Gastroesophageal sphincter (tissue), 4 donors: Measurements from ENCODE around the gene MRPS25. TPM values are rescaled to one million over a fixed set of nuclear protein-coding genes. Genes with fewer than 3 reads are reported as not detected.

Source experiments
- ATAC-seq: fragments of 150-250 bp; one replicate; pipeline ENCODE4 v1.9.1; 2016; ENCODE audit warnings: mild to moderate bottlenecking, moderate library complexity
- H3K27ac ChIP-seq, 4 donors: fragments of 200-600 bp; sonication (generic) in 3 of 4; 1 replicate in 3 of 4; 2 replicates in 1 of 4; pipeline ENCODE4 v1.5.1; 2016 to 2019
- H3K27me3 ChIP-seq: fragments of 200-600 bp; sonication (generic); one replicate; pipeline ENCODE4 v1.5.1; 2019
- H3K36me3 ChIP-seq, 2 donors: fragments of 200-600 bp; sonication (generic); one replicate each; pipeline ENCODE4 v1.5.1; 2019; ENCODE audit warnings: control low read depth in 1 of 2
- H3K4me1 ChIP-seq, 3 donors: fragments of 200-600 bp; sonication (generic); 1 replicate in 2 of 3; 2 replicates in 1 of 3; pipeline ENCODE4 v1.5.1; 2016 to 2019; ENCODE audit warnings: control low read depth in 2 of 3
- H3K4me3 ChIP-seq, 2 donors: fragments of 200-600 bp; sonication (generic); one replicate each; pipeline ENCODE4 v1.5.1; 2019; ENCODE audit warnings: mild to moderate bottlenecking in 1 of 2, moderate library complexity in 1 of 2
- H3K9me3 ChIP-seq, 3 donors: fragments of 200-600 bp; sonication (generic); one replicate each; pipeline ENCODE4 v1.5.1; 2017 to 2019; ENCODE audit warnings: control low read depth in 2 of 3
- CTCF ChIP-seq, 4 experiments: fragments of 200-600 bp in 2 of 4; fragments of 450-650 bp in 2 of 4; sonication (generic) in 1 of 4; IDR thresholded peaks; one replicate each; pipeline ENCODE4 v1.5.1; 2017 to 2019; ENCODE audit warnings: antibody characterized with exemption in 4 of 4, mild to moderate bottlenecking in 2 of 4, moderate library complexity in 2 of 4
- EP300 ChIP-seq: sonication (generic); formaldehyde crosslinking; IDR thresholded peaks from one replicate; pipeline ENCODE4 v1.6.1; 2017; ENCODE audit warnings: antibody characterized with exemption, mild to moderate bottlenecking
- POLR2A ChIP-seq, 2 donors: fragments of 450-650 bp; IDR thresholded peaks; one replicate each; pipeline ENCODE4 v1.6.1; 2017; ENCODE audit warnings: antibody characterized with exemption in 2 of 2, mild to moderate bottlenecking in 2 of 2, moderate library complexity in 1 of 2
- POLR2AphosphoS5 ChIP-seq: sonication (generic); formaldehyde crosslinking; IDR thresholded peaks from one replicate; pipeline ENCODE4 v1.6.1; 2017; ENCODE audit warnings: antibody characterized with exemption
- WGBS, 2 donors: methylation state at CpG; one replicate each; pipeline ENCODE4 v1.1.5; 2018; ENCODE audit warnings: low coverage in 1 of 2; 5-methylcytosine and 5-hydroxymethylcytosine counted together
- total RNA-seq, 4 donors: library from RNA; depleted of rRNA; stranded (reverse); fragments of >200 nt; gene quantifications; one replicate each; pipeline ENCODE4 v1.1.0, GENCODE V29; 2016

The MRPS25 gene
- total RNA-seq, 4 donors from 2014 or later, result 17.6 to 32.0 (median 27.9) TPM

GRCh38 chr3:15045667-15046066, 19.4 kb downstream of the MRPS25 start:
- Histone ChIP-seq H3K4me1 (peaks cover 0 to 4% (median 0%) of the 10 kb centered on the region in 3 donors), H3K9me3 (no peaks in the 10 kb centered on the region), H3K27ac (no peak overlapping the region), H3K4me3 (no peak overlapping the region), H3K27me3 (no peaks in the 10 kb centered on the region), H3K36me3 (peaks cover 0 to 100% of the 10 kb centered on the region in 2 donors)
- 40 to 70% methylated on average over 1 of the region's 1 CpG for WGBS, 2 donors
- TF ChIP-seq POLR2AphosphoS5, result no peak
- ATAC-seq, result no peak

- H3K4me1 ChIP-seq, result peaks cover 0 to 9% (median 0%) of the 10 kb centered on the region in 3 donors
- no peak overlapping the region for H3K4me3 ChIP-seq
- WGBS, 2 donors, result 67 to 85% methylated on average over 7 of the region's 7 CpGs
- H3K36me3 ChIP-seq, result peaks cover 0 to 100% of the 10 kb centered on the region in 2 donors
- no peak for TF ChIP-seq POLR2A (IDR thresholded peaks at IDR 0.05)
- no peak for TF ChIP-seq CTCF (IDR thresholded peaks at IDR 0.05)
- no peak for TF ChIP-seq POLR2AphosphoS5
- no peak for TF ChIP-seq EP300
- no peak overlapping the region for H3K27ac ChIP-seq
- no peaks in the 10 kb centered on the region for H3K9me3 ChIP-seq
- no peaks in the 10 kb centered on the region for H3K27me3 ChIP-seq
- ATAC-seq, result no peak
Observed at GRCh38 chr3:15044326-15044725, 20.8 kb downstream of the MRPS25 start.

- Histone ChIP-seq H3K27me3 (no peaks in the 10 kb centered on the region), H3K4me1 (peaks cover 0 to 9% (median 0%) of the 10 kb centered on the region in 3 donors), H3K9me3 (no peaks in the 10 kb centered on the region), H3K36me3 (peaks cover 0 to 100% of the 10 kb centered on the region in 2 donors), H3K4me3 (no peak overlapping the region), H3K27ac (no peak overlapping the region)
- no peak for TF ChIP-seq CTCF (IDR thresholded peaks at IDR 0.05)
- no peak for TF ChIP-seq EP300
- TF ChIP-seq POLR2A (IDR thresholded peaks at IDR 0.05), result no peak
- no peak for TF ChIP-seq POLR2AphosphoS5
- 62 to 85% methylated on average over 4 to 8 of the region's 11 CpGs for WGBS, 2 donors
- ATAC-seq, result no peak
Observed at GRCh38 chr3:15043408-15044171, 21.5 kb downstream of the MRPS25 start.

GRCh38 chr3:15042936-15043335, 22.2 kb downstream of the MRPS25 start:
- no peak for ATAC-seq

GRCh38 chr3:15041950-15042349, 23.2 kb downstream of the MRPS25 start:
- Histone ChIP-seq H3K4me1 (peaks cover 0 to 9% (median 0%) of the 10 kb centered on the region in 3 donors), H3K27me3 (no peaks in the 10 kb centered on the region), H3K9me3 (no peaks in the 10 kb centered on the region), H3K36me3 (peaks cover 0 to 100% of the 10 kb centered on the region in 2 donors), H3K27ac (no peak overlapping the region), H3K4me3 (no peak overlapping the region)
- TF ChIP-seq POLR2A (IDR thresholded peaks at IDR 0.05) (no peak), EP300 (no peak)
- ATAC-seq, result no peak
- WGBS, 2 donors, result 86 to 100% methylated on average over 1 to 3 of the region's 3 CpGs

More at GRCh38 chr3:15042936-15043335, 22.2 kb downstream of the MRPS25 start:
- TF ChIP-seq POLR2AphosphoS5 (no peak), POLR2A (IDR thresholded peaks at IDR 0.05) (no peak), CTCF (IDR thresholded peaks at IDR 0.05) (no peak), EP300 (no peak)
- H3K27ac ChIP-seq, result no peak overlapping the region
- H3K36me3 ChIP-seq, result peaks cover 0 to 100% of the 10 kb centered on the region in 2 donors
- no peaks in the 10 kb centered on the region for H3K9me3 ChIP-seq
- peaks cover 0 to 9% (median 0%) of the 10 kb centered on the region in 3 donors for H3K4me1 ChIP-seq
- H3K27me3 ChIP-seq, result no peaks in the 10 kb centered on the region
- H3K4me3 ChIP-seq, result no peak overlapping the region
- WGBS, 2 donors, result 36 to 65% methylated on average over 2 to 3 of the region's 3 CpGs

GRCh38 chr3:15040844-15041243, 24.3 kb downstream of the MRPS25 start:
- WGBS, 2 donors, result 83 to 91% methylated on average over 2 to 3 of the region's 3 CpGs
- H3K9me3 ChIP-seq, result no peaks in the 10 kb centered on the region

More at GRCh38 chr3:15040844-15041243, 24.3 kb downstream of the MRPS25 start:
- ATAC-seq, result no peak
- Histone ChIP-seq H3K27ac (no peak overlapping the region), H3K27me3 (no peaks in the 10 kb centered on the region), H3K4me1 (peaks cover 0 to 9% (median 0%) of the 10 kb centered on the region in 3 donors), H3K4me3 (no peak overlapping the region), H3K36me3 (peaks cover 0 to 100% of the 10 kb centered on the region in 2 donors)
- no peak for TF ChIP-seq EP300
- no peak for TF ChIP-seq CTCF (IDR thresholded peaks at IDR 0.05)
- TF ChIP-seq POLR2A (IDR thresholded peaks at IDR 0.05), result no peak
